WTC11 (cell line): Measurements from ENCODE around the gene PHRF1.

Source experiments
- CTCF ChIP-seq: fragments of 200-600 bp; IDR thresholded peaks from 2 replicates; pipeline ENCODE4 v1.8.0; 2022; ENCODE audit warnings: antibody characterized with exemption
- E2F5 ChIP-seq: sonication (generic); formaldehyde crosslinking; IDR thresholded peaks from 2 replicates; pipeline ENCODE4 v1.8.1; 2022; ENCODE audit warnings: mild to moderate bottlenecking, moderate library complexity, missing genetic modification reagents
- FOXJ3 ChIP-seq: sonication (generic); formaldehyde crosslinking; IDR thresholded peaks from 2 replicates; pipeline ENCODE4 v1.9.0; 2021; ENCODE audit warnings: missing genetic modification reagents, mild to moderate bottlenecking, borderline replicate concordance
- MAX ChIP-seq: sonication (generic); formaldehyde crosslinking; IDR thresholded peaks from 2 replicates; pipeline ENCODE4 v1.8.0; 2022; ENCODE audit warnings: mild to moderate bottlenecking, missing genetic modification reagents
- SOX15 ChIP-seq: fragments of 250-450 bp; sonication (Bioruptor Pico); IDR thresholded peaks from 2 replicates; pipeline ENCODE4 v1.9.0; 2021; ENCODE audit warnings: mild to moderate bottlenecking
- SP1 ChIP-seq: sonication (generic); formaldehyde crosslinking; conservative IDR thresholded peaks from 2 replicates; pipeline ENCODE4 v1.8.1; 2022; ENCODE audit warnings: missing genetic modification reagents
- TEAD4 ChIP-seq: sonication (generic); formaldehyde crosslinking; IDR thresholded peaks from 2 replicates; pipeline ENCODE4 v1.8.0; 2022; ENCODE audit warnings: mild to moderate bottlenecking, missing genetic modification reagents
- ZNF317 ChIP-seq: sonication (generic); formaldehyde crosslinking; IDR thresholded peaks from 2 replicates; pipeline ENCODE4 v1.8.1; 2023; ENCODE audit warnings: low read depth, mild to moderate bottlenecking, moderate library complexity, missing genetic modification reagents, borderline replicate concordance

- no peak for TF ChIP-seq FOXJ3 (CRISPR knock-in tag)
- no peak for TF ChIP-seq CTCF
- no peak for TF ChIP-seq SP1 (CRISPR knock-in tag)
- TF ChIP-seq MAX (CRISPR knock-in tag) = no peak
- TF ChIP-seq TEAD4 (CRISPR knock-in tag) = no peak
- TF ChIP-seq ZNF317 (CRISPR knock-in tag) = no peak
- TF ChIP-seq SOX15 (CRISPR knock-in tag) = no peak
- no peak for TF ChIP-seq E2F5 (CRISPR knock-in tag)
Observed at GRCh38 chr11:528166-528814, 48.0 kb upstream of the PHRF1 start.
